ENCODE data around the gene MKS1.

The MKS1 gene

GRCh38 chr17:58191241-58191896 lies 27.7 kb downstream of the MKS1 start (continued):
- TF ChIP-seq ZNF174 (tag by site-specific recombination; IDR thresholded peaks at IDR 0.05), result no peak
- no peak for TF ChIP-seq PRDM2 (tag by site-specific recombination; IDR thresholded peaks at IDR 0.05; ENCODE audit: borderline replicate concordance)
- no peak for TF ChIP-seq ZNF48 (tag by site-specific recombination; IDR thresholded peaks at IDR 0.05)
- no peak for TF ChIP-seq ZNF571 (tag by site-specific recombination; IDR thresholded peaks at IDR 0.05)
- TF ChIP-seq ZNF266 (tag by site-specific recombination; IDR thresholded peaks at IDR 0.05; ENCODE audit: low read depth), result no peak
- no peak for TF ChIP-seq ZSCAN18 (tag by site-specific recombination; IDR thresholded peaks at IDR 0.05)
- TF ChIP-seq ZNF529 (tag by site-specific recombination; IDR thresholded peaks at IDR 0.05; ENCODE audit: insufficient replicate concordance), result no peak
- TF ChIP-seq ZNF366 (tag by site-specific recombination; conservative IDR thresholded peaks at IDR 0.05), result no peak
- no peak for TF ChIP-seq ZNF362 (tag by site-specific recombination; IDR thresholded peaks at IDR 0.05)
- TF ChIP-seq ZNF660 (tag by site-specific recombination; IDR thresholded peaks at IDR 0.05), result no peak
- no peak for TF ChIP-seq ZNF704 (tag by site-specific recombination; IDR thresholded peaks at IDR 0.05)
- peak; percentile 37 for TF ChIP-seq SP3 (tag by site-specific recombination; IDR thresholded peaks at IDR 0.05)
- no peak for TF ChIP-seq ZNF404 (tag by site-specific recombination; IDR thresholded peaks at IDR 0.05)
- no peak for TF ChIP-seq GLI2 (tag by site-specific recombination; IDR thresholded peaks at IDR 0.05; ENCODE audit: borderline replicate concordance, low read depth)
- TF ChIP-seq KLF9 (tag by site-specific recombination; IDR thresholded peaks at IDR 0.05; ENCODE audit: low read depth), result no peak
- TF ChIP-seq FEZF1 (tag by site-specific recombination; IDR thresholded peaks at IDR 0.05), result no peak
- TF ChIP-seq ZNF510 (tag by site-specific recombination; IDR thresholded peaks at IDR 0.05; ENCODE audit: insufficient replicate concordance), result no peak
- no peak for TF ChIP-seq ZNF2 (tag by site-specific recombination; IDR thresholded peaks at IDR 0.05)
- TF ChIP-seq ZNF791 (tag by site-specific recombination; IDR thresholded peaks at IDR 0.05), result no peak
- no peak for TF ChIP-seq ZBTB7A (tag by site-specific recombination; IDR thresholded peaks at IDR 0.05; ENCODE audit: low read depth)
- TF ChIP-seq ZNF311 (tag by site-specific recombination; IDR thresholded peaks at IDR 0.05; ENCODE audit: borderline replicate concordance), result no peak
- no peak for TF ChIP-seq KLF16 (tag by site-specific recombination; IDR thresholded peaks at IDR 0.05)
- TF ChIP-seq ZNF394 (tag by site-specific recombination; IDR thresholded peaks at IDR 0.05; ENCODE audit: borderline replicate concordance), result no peak
- no peak for TF ChIP-seq ZFP3 (tag by site-specific recombination; IDR thresholded peaks at IDR 0.05; ENCODE audit: low read depth)
- no peak for TF ChIP-seq ZIC2 (tag by site-specific recombination; IDR thresholded peaks at IDR 0.05)
- no peak for TF ChIP-seq ZNF658 (tag by site-specific recombination; IDR thresholded peaks at IDR 0.05)
- 0 out of 2 replicates have a peak, but pooled peaks have one; percentile 46 for TF ChIP-seq ZBTB17 (tag by site-specific recombination; IDR thresholded peaks at IDR 0.05)
- TF ChIP-seq, protein P1, sequence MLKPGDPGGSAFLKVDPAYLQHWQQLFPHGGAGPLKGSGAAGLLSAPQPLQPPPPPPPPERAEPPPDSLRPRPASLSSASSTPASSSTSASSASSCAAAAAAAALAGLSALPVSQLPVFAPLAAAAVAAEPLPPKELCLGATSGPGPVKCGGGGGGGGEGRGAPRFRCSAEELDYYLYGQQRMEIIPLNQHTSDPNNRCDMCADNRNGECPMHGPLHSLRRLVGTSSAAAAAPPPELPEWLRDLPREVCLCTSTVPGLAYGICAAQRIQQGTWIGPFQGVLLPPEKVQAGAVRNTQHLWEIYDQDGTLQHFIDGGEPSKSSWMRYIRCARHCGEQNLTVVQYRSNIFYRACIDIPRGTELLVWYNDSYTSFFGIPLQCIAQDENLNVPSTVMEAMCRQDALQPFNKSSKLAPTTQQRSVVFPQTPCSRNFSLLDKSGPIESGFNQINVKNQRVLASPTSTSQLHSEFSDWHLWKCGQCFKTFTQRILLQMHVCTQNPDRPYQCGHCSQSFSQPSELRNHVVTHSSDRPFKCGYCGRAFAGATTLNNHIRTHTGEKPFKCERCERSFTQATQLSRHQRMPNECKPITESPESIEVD (tag by site-specific recombination; IDR thresholded peaks at IDR 0.05), result no peak
- no peak for TF ChIP-seq ZNF37A (tag by site-specific recombination; IDR thresholded peaks at IDR 0.05)
- no peak for TF ChIP-seq ZNF473 (tag by site-specific recombination; IDR thresholded peaks at IDR 0.05)

Data from HEK293 (cell line).